Tongue (tissue), 2 donors: ENCODE data around the gene KCNJ16. TPM values are rescaled to one million over a fixed set of nuclear protein-coding genes. Genes with fewer than 3 reads are reported as not detected.

ENCODE experiments used
- DNase-seq: peaks from one replicate; pipeline ENCODE4 v3.0.0-alpha.2; 2015
- total RNA-seq: library from RNA; depleted of rRNA; stranded (reverse); fragments of >200 nt; gene quantifications from one replicate; pipeline ENCODE4 v1.2.3, GENCODE V29; 2014

KCNJ16 gene
- total RNA-seq, 1 donor from 2014 or later = 0.21 TPM

- DNase-seq = no peak
Measured at GRCh38 chr17:70098030-70098429, 23.0 kb downstream of the KCNJ16 start.

- no peak for DNase-seq
Measured at GRCh38 chr17:70099294-70099693, 24.3 kb downstream of the KCNJ16 start.

- DNase-seq = no peak
Measured at GRCh38 chr17:70099884-70100283, 24.9 kb downstream of the KCNJ16 start.

- peak; percentile 51 for DNase-seq
Measured at GRCh38 chr17:70100983-70101382, 26.0 kb downstream of the KCNJ16 start.

- no peak for DNase-seq
Measured at GRCh38 chr17:70102531-70102930, 27.5 kb downstream of the KCNJ16 start.

- DNase-seq = no peak
Measured at GRCh38 chr17:70104791-70105523, 29.9 kb downstream of the KCNJ16 start.

GRCh38 chr17:70105641-70106040 is 30.6 kb downstream of the KCNJ16 start:
- no peak for DNase-seq

GRCh38 chr17:70106551-70106950 is 31.5 kb downstream of the KCNJ16 start:
- DNase-seq = no peak

GRCh38 chr17:70107441-70107840 is 32.4 kb downstream of the KCNJ16 start:
- DNase-seq = no peak

GRCh38 chr17:70107904-70108565 is 33.0 kb downstream of the KCNJ16 start:
- DNase-seq = no peak

GRCh38 chr17:70109497-70109896 is 34.5 kb downstream of the KCNJ16 start:
- no peak for DNase-seq

GRCh38 chr17:70110443-70110880 is 35.4 kb downstream of the KCNJ16 start:
- DNase-seq = no peak

GRCh38 chr17:70111201-70111600 is 36.2 kb downstream of the KCNJ16 start:
- no peak for DNase-seq

GRCh38 chr17:70114405-70114804 is 39.4 kb downstream of the KCNJ16 start:
- DNase-seq = no peak

- DNase-seq = no peak
Measured at GRCh38 chr17:70115126-70115525, 40.1 kb downstream of the KCNJ16 start.

GRCh38 chr17:70116919-70117318 is 41.9 kb downstream of the KCNJ16 start:
- no peak for DNase-seq

GRCh38 chr17:70119545-70119944 is 44.5 kb downstream of the KCNJ16 start:
- DNase-seq = no peak

- no peak for DNase-seq
Measured at GRCh38 chr17:70119983-70120382, 45.0 kb downstream of the KCNJ16 start.

GRCh38 chr17:70120425-70120824 is 45.4 kb downstream of the KCNJ16 start:
- no peak for DNase-seq

GRCh38 chr17:70121126-70121525 is 46.1 kb downstream of the KCNJ16 start:
- no peak for DNase-seq

GRCh38 chr17:70123193-70123592 is 48.2 kb downstream of the KCNJ16 start:
- no peak for DNase-seq

- DNase-seq = no peak
Measured at GRCh38 chr17:70124723-70125122, 49.7 kb downstream of the KCNJ16 start.

- no peak for DNase-seq
Measured at GRCh38 chr17:70127221-70127873, 52.3 kb downstream of the KCNJ16 start.
